H9 (cell line): Measurements from ENCODE around the gene HOXB8. TPM values are rescaled to one million over a fixed set of nuclear protein-coding genes. Genes with fewer than 3 reads are reported as not detected.

Experiments used
- DNase-seq: peaks from one replicate; pipeline ENCODE4 v3.0.0-alpha.2; 2017
- H2AFZ ChIP-seq: one replicate; pipeline ENCODE4 v1.6.1; 2013; ENCODE audit warnings: mild to moderate bottlenecking, low read length, control low read depth, moderate library complexity
- H2AK5ac ChIP-seq: 2 replicates; pipeline ENCODE4 v1.6.1; 2013; ENCODE audit warnings: low read length, control low read depth, mixed read lengths; ENCODE audit not compliant: insufficient read length
- H2BK120ac ChIP-seq: one replicate; pipeline ENCODE4 v1.6.1; 2013; ENCODE audit warnings: low read depth, mild to moderate bottlenecking, low read length, control low read depth, inconsistent platforms; ENCODE audit not compliant: poor library complexity, severe bottlenecking
- H2BK12ac ChIP-seq: 2 replicates; pipeline ENCODE4 v1.6.1; 2013; ENCODE audit warnings: low read length, control low read depth, mixed read lengths, low read depth; ENCODE audit not compliant: insufficient read length
- H2BK15ac ChIP-seq: 2 replicates; pipeline ENCODE4 v1.6.1; 2013; ENCODE audit warnings: low read depth, low read length, control low read depth
- H2BK20ac ChIP-seq: one replicate; pipeline ENCODE4 v1.6.1; 2013; ENCODE audit warnings: low read depth, mild to moderate bottlenecking, low read length, control low read depth, inconsistent platforms; ENCODE audit not compliant: poor library complexity, severe bottlenecking
- H2BK5ac ChIP-seq: 2 replicates; pipeline ENCODE4 v1.6.1; 2013; ENCODE audit warnings: low read length, control low read depth, mixed read lengths; ENCODE audit not compliant: insufficient read length
- H3K14ac ChIP-seq: 2 replicates; pipeline ENCODE4 v1.6.1; 2013; ENCODE audit warnings: low read length, control low read depth; ENCODE audit not compliant: insufficient read depth
- H3K18ac ChIP-seq: 2 replicates; pipeline ENCODE4 v1.6.1; 2013; ENCODE audit warnings: low read depth, mild to moderate bottlenecking, mixed read lengths, low read length, control low read depth; ENCODE audit not compliant: insufficient read length
- H3K23ac ChIP-seq: 2 replicates; pipeline ENCODE4 v1.6.1; 2013; ENCODE audit warnings: low read length, control low read depth, mixed read lengths, low read depth; ENCODE audit not compliant: insufficient read length
- H3K23me2 ChIP-seq: 2 replicates; pipeline ENCODE4 v1.6.1; 2013; ENCODE audit warnings: low read depth, mild to moderate bottlenecking, mixed read lengths, low read length, control low read depth; ENCODE audit not compliant: insufficient read length, poor library complexity, severe bottlenecking
- H3K27ac ChIP-seq: 2 replicates; pipeline ENCODE4 v1.5.1; 2013; ENCODE audit warnings: low read length, control low read depth, mixed read lengths, low read depth; ENCODE audit not compliant: insufficient read length
- H3K27me3 ChIP-seq: 2 replicates; pipeline ENCODE4 v1.6.1; 2013; ENCODE audit warnings: low read length, control low read depth, inconsistent platforms; ENCODE audit not compliant: insufficient read depth
- H3K4ac ChIP-seq: 2 replicates; pipeline ENCODE4 v1.6.1; 2013; ENCODE audit warnings: low read depth, mild to moderate bottlenecking, control low read depth, inconsistent platforms, low read length, moderate library complexity
- H3K4me1 ChIP-seq: 2 replicates; pipeline ENCODE4 v1.6.1; 2013; ENCODE audit warnings: low read length, control low read depth, inconsistent platforms; ENCODE audit not compliant: insufficient read depth
- H3K4me2 ChIP-seq: 2 replicates; pipeline ENCODE4 v1.6.1; 2013; ENCODE audit warnings: low read length, control low read depth, mixed read lengths; ENCODE audit not compliant: insufficient read length, insufficient read depth
- H3K56ac ChIP-seq: 2 replicates; pipeline ENCODE4 v1.6.1; 2013; ENCODE audit warnings: low read depth, mild to moderate bottlenecking, mixed read lengths, low read length, control low read depth; ENCODE audit not compliant: insufficient read length
- H3K79me1 ChIP-seq: 2 replicates; pipeline ENCODE4 v1.6.1; 2013; ENCODE audit warnings: low read depth, mild to moderate bottlenecking, moderate library complexity, low read length, control low read depth, inconsistent platforms; ENCODE audit not compliant: insufficient read depth, poor library complexity, severe bottlenecking
- H3K79me2 ChIP-seq: 2 replicates; pipeline ENCODE4 v1.6.1; 2013; ENCODE audit warnings: low read length, control low read depth, inconsistent platforms; ENCODE audit not compliant: insufficient read depth
- H3K9ac ChIP-seq: 2 replicates; pipeline ENCODE4 v1.6.1; 2013; ENCODE audit warnings: low read length, control low read depth, mixed read lengths; ENCODE audit not compliant: insufficient read length; ENCODE audit errors: extremely low read depth
- H3K9me3 ChIP-seq: one replicate; pipeline ENCODE4 v1.6.1; 2013; ENCODE audit warnings: low read depth, low read length, inconsistent platforms; ENCODE audit not compliant: control insufficient read depth
- H3T11ph ChIP-seq: one replicate; pipeline ENCODE4 v1.6.1; 2013; ENCODE audit warnings: mild to moderate bottlenecking, low read length, control low read depth, inconsistent platforms
- H4K20me1 ChIP-seq: one replicate; pipeline ENCODE4 v1.6.1; 2013; ENCODE audit not compliant: control insufficient read depth, insufficient read length, insufficient read depth
- H4K5ac ChIP-seq: 2 replicates; pipeline ENCODE4 v1.6.1; 2013; ENCODE audit warnings: low read depth, mild to moderate bottlenecking, mixed read lengths, low read length, control low read depth; ENCODE audit not compliant: insufficient read length
- H4K8ac ChIP-seq: replicated peaks from 2 replicates; pipeline ENCODE4 v1.6.1; 2013; ENCODE audit warnings: low read length, control low read depth, mixed read lengths, low read depth; ENCODE audit not compliant: insufficient read length
- H4K91ac ChIP-seq: 2 replicates; pipeline ENCODE4 v1.6.1; 2013; ENCODE audit warnings: low read depth, mild to moderate bottlenecking, moderate library complexity, mixed read lengths, low read length, control low read depth; ENCODE audit not compliant: insufficient read length
- H3K27ac Mint-ChIP-seq, 3 experiments: 2 replicates in 2 of 3; 3 replicates in 1 of 3; pipeline ENCODE4 v1.8.0; 2020 to 2021; ENCODE audit warnings: mixed read lengths in 3 of 3, mild to moderate bottlenecking in 1 of 3, moderate library complexity in 1 of 3
- H3K27me3 Mint-ChIP-seq: 2 replicates; pipeline ENCODE4 v1.8.0; 2021; ENCODE audit warnings: low read depth, mild to moderate bottlenecking, moderate library complexity, mixed read lengths
- H3K36me3 Mint-ChIP-seq, 3 experiments: 2 replicates in 2 of 3; 3 replicates in 1 of 3; pipeline ENCODE4 v1.8.0; 2020 to 2021; ENCODE audit warnings: low read depth in 3 of 3, mixed read lengths in 3 of 3; ENCODE audit not compliant: insufficient read depth in 1 of 3
- H3K4me1 Mint-ChIP-seq, 2 experiments: 2 replicates each; pipeline ENCODE4 v1.8.0; 2020; ENCODE audit warnings: mixed read lengths in 2 of 2
- H3K4me3 Mint-ChIP-seq, 2 experiments: 2 replicates in 1 of 2; 3 replicates in 1 of 2; pipeline ENCODE4 v1.8.0; 2020 to 2021; ENCODE audit warnings: mild to moderate bottlenecking in 2 of 2, mixed read lengths in 2 of 2, moderate library complexity in 1 of 2
- H3K9me3 Mint-ChIP-seq, 2 experiments: 2 replicates in 1 of 2; 3 replicates in 1 of 2; pipeline ENCODE4 v1.8.0; 2020; ENCODE audit warnings: mild to moderate bottlenecking in 2 of 2, mixed read lengths in 2 of 2, moderate library complexity in 1 of 2
- WGBS: extraction: QIAGEN DNeasy Blood & Tissue Kit; methylation state at CpG from one replicate; pipeline ENCODE4 v1.1.7; 2013; ENCODE audit warnings: missing lambda C conversion rate, low lambda C conversion rate, mixed read lengths; ENCODE audit not compliant: insufficient read length; ENCODE audit errors: extremely low coverage; 5-methylcytosine and 5-hydroxymethylcytosine counted together
- total RNA-seq: library from RNA; stranded (reverse); gene quantifications from 2 replicates; pipeline ENCODE4 v1.2.1, GENCODE V29; 2021
- TF ChIP-seq, protein P1 (sequence below): fragments of 200-600 bp; sonication (generic); conservative IDR thresholded peaks from 3 replicates; pipeline ENCODE4 v1.8.0; 2021; ENCODE audit warnings: antibody characterized with exemption, mild to moderate bottlenecking

Gene HOXB8
- total RNA-seq, 1 experiment from 2014 or later, result not detected

DNA sequence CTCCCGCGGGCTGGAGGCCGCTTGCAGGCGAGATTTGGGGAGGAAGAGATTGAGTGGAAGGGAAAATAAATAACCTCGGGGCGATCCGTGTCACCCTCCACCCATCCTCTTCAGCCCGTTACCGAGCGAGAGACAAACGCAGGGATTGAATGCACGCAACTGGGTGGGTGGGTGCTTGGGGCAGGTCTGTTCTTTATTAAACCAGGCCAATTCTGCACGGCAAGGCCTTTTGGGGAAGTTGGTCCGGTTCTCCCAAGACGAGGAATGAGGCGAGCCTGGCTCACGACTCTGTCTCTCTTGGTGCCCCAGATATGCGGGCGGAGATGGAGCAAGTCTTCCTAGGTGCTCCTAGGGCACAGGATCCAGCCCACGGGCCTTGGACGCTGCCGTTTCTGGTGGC, 3.9 kb downstream of the HOXB8 start:
- WGBS, result no CpG with 5 or more reads among the region's 22 CpGs
- H2BK12ac ChIP-seq, result no peak overlapping the region
- Mint-ChIP-seq H3K9me3 (peaks cover 9 to 23% of the 10 kb centered on the region in 2 experiments), H3K27me3 (peaks cover 100% of the 10 kb centered on the region), H3K4me3 (peak overlapping the region in 1 of 2 experiments; percentile 69; a peak in 2 of 5 replicates), H3K4me1 (peaks cover 12 to 25% of the 10 kb centered on the region in 2 experiments), H3K36me3 (no peaks in the 10 kb centered on the region; a peak in 1 of 7 replicates), H3K27ac (no peak overlapping the region; a peak in 1 of 7 replicates)
- no peak overlapping the region for H3K18ac ChIP-seq
- no peaks in the 10 kb centered on the region for H3K79me2 ChIP-seq
- no peak overlapping the region for H3K4ac ChIP-seq
- H2BK5ac ChIP-seq, result no peak overlapping the region
- no peak overlapping the region for H2BK120ac ChIP-seq
- H3K23me2 ChIP-seq, result peaks cover 5% of the 10 kb centered on the region
- H3K4me1 ChIP-seq, result no peaks in the 10 kb centered on the region
- peaks cover 95% of the 10 kb centered on the region for H3K27me3 ChIP-seq
- H3K14ac ChIP-seq, result no peak overlapping the region
- H3K9me3 ChIP-seq, result no peaks in the 10 kb centered on the region
- H3K79me1 ChIP-seq, result no peaks in the 10 kb centered on the region
- H4K20me1 ChIP-seq, result no peaks in the 10 kb centered on the region
- H3K23ac ChIP-seq, result no peak overlapping the region
- H2AK5ac ChIP-seq, result no peak overlapping the region
- no peak overlapping the region for H3K56ac ChIP-seq
- no peak overlapping the region for H3T11ph ChIP-seq
- H4K5ac ChIP-seq, result no peak overlapping the region
- no peak overlapping the region for H3K9ac ChIP-seq
- TF ChIP-seq, protein P1, sequence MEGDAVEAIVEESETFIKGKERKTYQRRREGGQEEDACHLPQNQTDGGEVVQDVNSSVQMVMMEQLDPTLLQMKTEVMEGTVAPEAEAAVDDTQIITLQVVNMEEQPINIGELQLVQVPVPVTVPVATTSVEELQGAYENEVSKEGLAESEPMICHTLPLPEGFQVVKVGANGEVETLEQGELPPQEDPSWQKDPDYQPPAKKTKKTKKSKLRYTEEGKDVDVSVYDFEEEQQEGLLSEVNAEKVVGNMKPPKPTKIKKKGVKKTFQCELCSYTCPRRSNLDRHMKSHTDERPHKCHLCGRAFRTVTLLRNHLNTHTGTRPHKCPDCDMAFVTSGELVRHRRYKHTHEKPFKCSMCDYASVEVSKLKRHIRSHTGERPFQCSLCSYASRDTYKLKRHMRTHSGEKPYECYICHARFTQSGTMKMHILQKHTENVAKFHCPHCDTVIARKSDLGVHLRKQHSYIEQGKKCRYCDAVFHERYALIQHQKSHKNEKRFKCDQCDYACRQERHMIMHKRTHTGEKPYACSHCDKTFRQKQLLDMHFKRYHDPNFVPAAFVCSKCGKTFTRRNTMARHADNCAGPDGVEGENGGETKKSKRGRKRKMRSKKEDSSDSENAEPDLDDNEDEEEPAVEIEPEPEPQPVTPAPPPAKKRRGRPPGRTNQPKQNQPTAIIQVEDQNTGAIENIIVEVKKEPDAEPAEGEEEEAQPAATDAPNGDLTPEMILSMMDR, result no peak
- no peak overlapping the region for H2BK20ac ChIP-seq
- no peak overlapping the region for H4K91ac ChIP-seq
- no peak overlapping the region for H2BK15ac ChIP-seq
- no peak for DNase-seq
- no peak overlapping the region for H3K4me2 ChIP-seq
- H2AFZ ChIP-seq, result no peak overlapping the region
- no peak overlapping the region for H3K27ac ChIP-seq
- H4K8ac ChIP-seq, result no peak overlapping the region
